HG02798 (cell line): Measurements from ENCODE around the gene STS.
A peak's percentile ranks its signal among the peaks of the same experiment; 100 is the strongest.

Experiments used
- ATAC-seq: cut with Tn5 transposase; IDR thresholded peaks from one replicate; pipeline ENCODE4 v1.9.1; 2021; ENCODE audit warnings: mild to moderate bottlenecking; ENCODE audit not compliant: unreplicated experiment, poor library complexity

Gene STS

DNA sequence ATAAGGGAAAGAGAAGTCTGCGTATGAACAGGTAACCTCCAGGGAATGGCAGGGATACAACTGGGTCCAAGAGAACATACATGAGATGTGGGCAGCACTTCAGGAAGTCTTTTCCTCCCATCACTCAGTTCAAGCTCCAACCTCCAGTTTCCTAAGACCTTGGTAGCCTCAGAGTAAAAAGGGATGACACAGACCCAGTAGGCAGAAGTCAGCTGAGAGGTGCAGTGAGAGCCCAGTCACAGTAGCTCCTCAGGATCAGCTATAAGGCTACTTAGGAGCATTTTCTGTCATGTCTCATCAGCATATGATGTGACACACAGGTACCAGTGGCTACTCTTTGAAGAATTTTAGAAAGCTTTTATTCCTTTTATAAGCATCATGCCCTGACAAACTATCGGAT, 12.5 kb upstream of the STS start:
- no peak for ATAC-seq

DNA sequence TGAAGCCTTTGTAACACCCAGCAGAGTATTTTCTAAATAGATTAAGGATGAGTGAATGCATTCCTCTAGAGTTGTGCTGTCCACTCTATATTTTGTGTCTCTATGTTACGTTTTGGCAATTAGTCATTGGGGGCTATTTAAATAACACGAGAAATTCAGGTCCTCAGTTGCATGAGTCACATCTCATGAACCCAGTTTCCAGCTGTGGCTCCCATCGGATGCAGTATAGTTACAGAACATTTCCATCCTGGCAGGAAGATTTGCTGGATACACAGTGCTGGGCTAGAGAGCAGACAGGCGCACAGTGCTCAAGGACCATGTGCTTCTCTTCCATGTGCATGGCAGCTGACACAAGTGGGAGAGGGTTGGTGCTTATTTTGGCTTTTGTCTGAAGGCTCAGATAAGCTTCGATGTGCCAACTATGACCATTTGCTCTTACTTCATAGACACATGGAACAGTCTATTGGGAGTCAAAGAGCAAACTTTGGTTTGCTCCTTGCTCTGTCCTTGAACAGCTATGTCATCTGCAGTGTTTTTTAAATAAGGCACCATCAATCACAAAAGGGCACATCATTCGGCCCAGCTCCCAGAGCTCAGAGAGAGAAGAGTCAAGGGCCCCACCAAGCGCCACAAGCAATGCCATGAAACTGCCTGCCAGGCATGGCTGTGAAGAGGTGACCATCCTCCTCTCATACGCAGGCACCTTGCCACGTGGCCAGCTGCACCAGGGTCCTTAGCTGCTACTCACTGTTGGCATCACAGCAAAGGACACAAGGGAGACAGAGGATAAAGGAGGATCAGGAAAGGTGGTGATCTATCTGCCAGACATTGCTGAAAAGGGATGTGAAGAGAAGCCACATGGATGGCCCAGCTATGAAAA, 8.1 kb upstream of the STS start:
- ATAC-seq = no peak

DNA sequence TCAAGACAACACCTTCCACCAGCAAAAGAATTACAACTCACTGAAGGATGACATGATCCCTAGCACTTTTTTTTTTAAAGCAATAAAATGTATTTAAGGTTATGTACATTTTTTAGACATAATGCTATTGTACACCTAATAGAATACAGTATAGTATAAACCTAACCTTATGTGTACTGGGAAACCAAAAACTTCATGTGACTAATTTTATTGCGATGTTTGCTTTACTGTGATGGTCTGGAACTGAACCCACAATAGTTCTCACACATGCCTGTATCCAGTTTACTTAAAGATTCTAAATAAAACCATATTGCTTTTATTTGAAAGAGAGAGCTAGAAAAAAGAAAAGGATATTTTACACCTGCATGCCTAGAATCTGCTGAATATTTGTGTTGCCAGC, 4.4 kb upstream of the STS start:
- ATAC-seq = no peak

DNA sequence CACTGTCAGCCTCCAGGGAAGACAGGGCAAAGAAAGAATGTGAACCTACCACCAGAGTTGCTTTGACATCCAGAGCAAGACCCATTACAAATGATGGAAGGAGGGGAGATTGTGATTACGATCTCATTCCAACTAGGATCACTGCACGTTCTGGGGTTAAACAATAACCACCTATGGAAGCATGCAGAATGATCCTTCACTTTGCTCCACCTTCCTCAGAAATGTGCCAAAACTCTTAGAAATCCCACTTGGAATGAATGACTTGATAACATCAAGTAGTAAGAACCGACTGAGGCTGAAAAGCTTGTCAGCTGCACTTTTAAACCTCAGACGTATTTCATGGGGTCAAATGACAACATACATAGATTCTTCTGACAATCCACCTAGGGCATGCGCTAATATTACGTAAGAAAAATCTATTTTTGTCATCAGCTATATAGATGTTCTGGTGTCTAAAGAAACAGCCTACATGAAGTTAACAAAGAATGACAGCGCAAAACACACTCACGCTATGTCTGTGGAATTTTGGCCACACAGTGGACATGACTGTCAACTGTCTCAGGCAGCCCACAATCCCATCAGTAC, 3.5 kb upstream of the STS start:
- no peak for ATAC-seq

DNA sequence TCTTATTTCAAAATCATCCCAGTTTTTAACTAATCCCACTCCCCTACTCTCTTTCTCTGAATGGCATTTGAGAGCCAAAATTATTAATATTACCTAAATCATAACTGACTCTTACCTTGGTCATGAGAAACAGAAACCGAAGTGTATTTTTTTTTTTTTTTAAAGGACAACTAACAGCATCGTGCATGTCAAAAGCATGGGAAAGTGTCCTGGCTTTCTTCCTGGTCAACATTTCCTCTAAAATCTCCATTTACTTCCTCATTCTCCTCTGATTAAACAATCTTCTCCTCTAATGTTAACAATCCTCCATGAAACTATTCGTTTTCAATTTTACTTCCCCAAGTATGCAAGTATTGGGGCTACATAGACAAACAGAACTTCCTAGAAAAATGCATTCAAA, 2.1 kb upstream of the STS start:
- no peak for ATAC-seq

DNA sequence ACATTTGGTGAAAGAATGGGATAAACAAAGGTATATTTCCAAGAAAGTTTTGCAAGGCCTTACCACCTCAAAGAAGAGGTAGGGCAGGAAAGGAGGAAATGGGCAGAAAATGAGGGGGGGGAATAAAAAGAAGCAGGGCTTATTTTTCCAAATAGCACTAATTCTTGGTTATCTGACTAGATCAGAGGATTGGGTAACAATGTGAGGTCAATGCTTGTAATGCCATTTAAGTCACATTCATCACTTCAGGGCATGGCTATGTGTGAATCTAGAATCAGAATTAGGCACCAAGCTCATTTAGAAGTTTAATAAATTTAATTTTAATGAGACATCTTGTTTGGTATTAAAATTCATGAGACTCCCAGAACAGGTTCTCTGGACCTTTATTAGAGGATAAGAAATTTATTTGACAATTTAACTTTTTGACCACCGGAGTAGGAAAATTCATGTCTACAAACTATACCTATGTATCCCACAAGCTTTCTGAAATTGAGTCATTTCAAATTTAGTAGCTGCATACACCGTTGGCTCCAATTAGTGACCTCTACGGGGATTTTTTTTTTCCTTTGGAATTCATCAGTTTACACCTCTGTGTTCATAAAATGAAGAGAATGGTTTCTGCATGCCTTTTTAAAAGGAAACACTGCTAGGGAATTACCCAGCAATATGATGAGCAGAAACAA, 1.4 kb upstream of the STS start:
- no peak for ATAC-seq

DNA sequence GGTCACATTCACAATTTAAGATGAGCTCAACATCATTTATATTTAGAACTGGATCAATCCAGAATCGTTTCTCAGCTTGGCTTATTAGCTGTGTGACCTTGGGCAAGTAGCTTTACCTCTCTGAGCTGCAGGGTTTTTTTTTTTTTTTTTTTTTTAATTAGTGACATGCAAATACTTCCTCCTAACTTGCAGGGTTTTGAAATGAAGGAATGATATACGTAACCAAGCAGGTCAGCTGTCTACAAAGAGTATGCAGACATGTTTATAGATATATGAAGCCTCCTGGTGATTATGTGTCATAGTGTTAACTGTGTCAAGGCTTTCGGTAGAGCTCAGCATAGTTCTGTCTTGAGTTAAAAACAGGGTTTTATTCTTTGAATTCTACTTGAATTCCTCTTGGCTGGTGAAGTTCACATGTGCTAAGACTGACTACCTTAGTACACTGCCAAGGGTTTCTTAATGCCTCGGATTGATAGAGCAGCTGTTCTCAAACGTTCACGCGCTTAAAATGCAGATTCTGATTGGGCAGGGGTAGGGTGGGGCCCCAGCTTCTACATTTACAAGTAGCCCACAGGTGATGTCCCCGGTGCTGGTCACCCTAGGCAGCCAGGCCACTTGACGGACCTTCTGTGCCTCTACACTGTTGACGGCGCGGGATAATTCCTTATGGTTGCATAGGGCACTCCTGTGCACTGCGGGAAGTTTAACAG, 654 bp upstream of the STS start:
- ATAC-seq = peak; percentile 21

DNA sequence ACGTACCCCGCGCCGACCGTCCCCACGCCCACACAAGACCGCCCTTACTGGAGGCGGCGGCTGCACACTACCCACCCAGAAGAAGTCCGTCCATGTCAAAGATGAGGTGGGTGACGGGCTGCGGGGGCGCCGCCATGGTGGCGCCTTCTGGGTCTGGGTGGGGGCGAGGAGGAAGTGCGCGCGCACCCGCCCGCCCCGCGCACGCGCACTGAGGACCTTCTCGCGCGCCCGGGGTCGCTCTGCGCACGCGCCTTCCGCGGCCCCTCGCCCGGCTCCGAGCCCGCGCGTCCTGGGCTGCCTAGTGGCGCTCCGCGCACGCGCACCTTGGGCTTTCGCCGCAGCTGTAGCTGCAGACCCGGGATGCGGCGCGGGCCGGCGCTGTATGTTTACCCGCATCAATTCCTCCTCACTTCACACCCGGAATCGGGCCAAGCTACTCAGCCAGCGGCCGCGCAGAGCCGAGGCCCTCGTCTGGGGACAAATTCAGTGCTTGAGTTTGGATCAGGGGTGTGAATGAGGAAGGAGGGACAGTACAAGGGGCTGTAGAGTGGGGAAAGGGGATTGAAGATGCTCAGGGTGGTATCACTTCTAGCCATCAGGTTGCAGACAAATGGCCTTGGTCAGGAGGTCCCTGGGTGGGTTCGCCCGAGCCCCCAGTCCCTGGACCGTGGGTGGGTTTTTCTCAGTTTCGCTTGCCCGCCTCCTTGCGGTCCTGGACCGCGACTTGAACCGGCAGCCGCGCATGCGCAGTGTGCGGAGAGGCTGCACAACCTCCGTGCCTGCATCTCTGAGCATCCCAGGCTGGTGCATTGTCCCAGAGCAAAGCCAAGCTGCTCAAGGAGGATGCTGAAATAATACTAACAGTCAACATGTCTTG, 704 bp downstream of the STS start, which contains the start of gene PUDP:
TSS of gene PUDP (minus strand) at position 176 of the 877 bp plus-strand sequence. CDS start at position 136, 40 bp downstream.
- ATAC-seq = peak; percentile 80

DNA sequence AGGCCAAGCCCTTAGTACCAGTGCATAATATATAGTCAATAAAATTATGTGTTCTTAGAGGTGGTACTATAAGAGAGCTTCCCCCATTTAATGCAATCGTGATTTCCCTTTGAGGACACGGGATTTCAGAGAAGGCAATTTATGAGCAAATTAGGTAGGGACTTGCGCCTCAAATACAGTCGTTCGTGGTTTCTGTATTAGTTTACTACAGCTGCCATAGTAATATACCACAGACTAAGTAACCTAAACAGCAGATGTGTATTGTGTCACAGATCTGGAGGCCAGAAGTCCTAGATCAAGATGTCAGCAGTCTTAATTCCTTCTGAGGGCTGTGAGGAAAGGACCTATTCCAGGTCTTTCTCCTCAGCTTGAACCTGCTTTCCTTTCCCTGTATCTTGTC, 1.9 kb downstream of the STS start:
- peak; percentile 19 for ATAC-seq

DNA sequence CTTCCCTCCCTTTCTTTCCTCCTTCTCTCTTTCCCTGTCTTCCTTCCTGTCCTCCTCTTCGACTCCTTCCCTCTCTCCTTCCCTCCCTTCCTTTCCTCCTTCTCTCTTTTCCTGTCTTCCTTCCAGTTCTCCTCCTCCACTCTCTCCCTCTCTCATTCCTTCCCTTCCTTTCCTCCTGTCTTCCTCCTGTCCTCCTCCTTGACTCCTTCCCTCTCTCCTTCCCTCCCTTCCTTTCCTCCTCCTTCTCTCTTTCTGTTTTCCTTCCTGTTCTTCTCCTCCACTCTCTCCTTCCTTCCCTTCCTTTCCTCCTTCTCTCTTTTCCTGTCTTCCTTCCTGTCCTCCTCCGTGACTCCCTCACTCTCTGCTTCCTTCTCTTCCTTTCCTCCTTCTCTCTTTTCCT, 5.7 kb downstream of the STS start:
- ATAC-seq = no peak

DNA sequence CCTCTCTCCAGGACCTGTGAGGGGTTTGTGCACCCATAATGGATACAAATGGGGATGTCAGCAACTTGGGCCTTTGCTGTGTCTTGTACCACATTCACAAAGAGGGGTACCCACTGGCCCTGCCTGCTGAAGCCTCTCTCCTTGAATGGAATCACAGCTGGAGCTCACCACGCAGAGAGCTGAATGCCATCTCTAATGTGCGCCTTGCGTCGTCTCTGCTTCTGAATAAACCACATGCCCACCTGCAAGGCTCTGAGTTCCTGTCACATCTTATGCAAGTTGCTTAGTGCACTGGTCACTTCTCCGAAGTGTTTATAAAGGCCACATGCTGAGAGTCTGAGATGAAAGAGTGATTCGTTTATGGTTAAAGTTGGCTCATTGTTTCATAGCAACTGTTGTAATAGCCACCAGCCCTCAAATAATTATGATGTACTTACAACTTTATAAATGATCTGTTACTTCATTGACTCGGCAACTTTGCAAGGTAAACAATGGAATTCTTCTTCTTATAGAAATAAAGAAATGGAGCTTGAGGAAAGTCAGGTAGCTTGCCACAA, 6.6 kb downstream of the STS start:
- no peak for ATAC-seq

DNA sequence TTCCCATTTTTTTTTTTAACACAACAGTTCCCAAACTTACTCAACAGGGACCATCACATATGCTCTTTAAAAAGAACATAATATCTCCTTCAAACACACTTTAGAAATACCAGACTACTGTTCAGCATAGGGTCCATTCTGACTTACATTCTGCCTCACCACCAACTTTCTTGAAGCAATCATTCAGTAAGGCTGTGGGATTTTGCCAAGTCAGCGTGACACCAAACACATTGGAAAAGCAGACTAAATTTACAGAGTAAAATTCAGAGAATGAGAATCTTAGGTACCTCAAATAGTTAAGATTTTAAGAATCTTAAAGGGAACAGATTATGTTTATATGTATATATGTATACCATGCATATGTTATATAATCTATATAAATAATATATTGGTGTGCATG, 7.7 kb downstream of the STS start:
- no peak for ATAC-seq

DNA sequence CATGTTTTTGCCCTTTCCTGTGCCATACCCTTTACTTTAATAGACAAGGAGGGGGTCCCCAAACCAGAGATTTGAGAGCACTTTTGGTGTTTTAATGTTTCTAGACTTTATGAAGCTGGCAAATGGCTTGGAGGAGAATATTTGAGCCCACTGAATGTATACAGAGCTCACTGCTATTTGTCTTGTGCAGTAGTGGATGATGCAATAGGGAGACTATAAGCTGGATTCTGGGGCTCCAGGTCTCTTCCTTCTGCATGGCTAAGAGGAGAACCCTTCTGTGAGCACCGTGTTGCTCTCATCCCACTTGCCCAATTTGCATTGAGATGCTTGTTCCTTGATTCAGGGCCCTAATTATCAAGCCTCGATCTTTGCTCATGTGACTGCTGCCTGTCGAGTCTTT, 9.4 kb downstream of the STS start:
- no peak for ATAC-seq

DNA sequence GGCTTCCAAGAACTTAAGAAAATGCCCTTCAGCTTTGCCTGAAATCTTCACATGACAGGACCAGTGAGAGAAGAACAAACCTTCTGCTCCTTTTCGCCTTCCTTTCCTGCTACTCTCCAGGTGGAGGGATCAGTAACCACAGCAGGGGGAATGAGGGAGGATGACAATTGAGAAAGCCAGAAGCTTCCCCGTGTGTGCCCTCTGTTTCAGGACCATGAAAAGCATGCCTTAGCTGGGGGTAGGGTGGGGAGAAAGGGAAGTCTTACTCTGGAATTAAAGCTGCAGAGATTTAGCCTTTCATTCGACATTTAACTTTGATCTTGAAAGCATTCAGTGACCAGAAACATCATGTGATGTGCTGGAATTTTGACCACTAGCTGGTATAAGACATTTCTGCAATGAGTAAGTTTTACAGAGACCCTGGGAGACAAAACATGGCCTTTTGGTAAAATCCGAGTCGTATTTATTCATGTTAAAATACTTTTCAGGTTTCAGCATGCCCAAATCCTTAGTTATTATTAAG, 11.0 kb downstream of the STS start:
- no peak for ATAC-seq

DNA sequence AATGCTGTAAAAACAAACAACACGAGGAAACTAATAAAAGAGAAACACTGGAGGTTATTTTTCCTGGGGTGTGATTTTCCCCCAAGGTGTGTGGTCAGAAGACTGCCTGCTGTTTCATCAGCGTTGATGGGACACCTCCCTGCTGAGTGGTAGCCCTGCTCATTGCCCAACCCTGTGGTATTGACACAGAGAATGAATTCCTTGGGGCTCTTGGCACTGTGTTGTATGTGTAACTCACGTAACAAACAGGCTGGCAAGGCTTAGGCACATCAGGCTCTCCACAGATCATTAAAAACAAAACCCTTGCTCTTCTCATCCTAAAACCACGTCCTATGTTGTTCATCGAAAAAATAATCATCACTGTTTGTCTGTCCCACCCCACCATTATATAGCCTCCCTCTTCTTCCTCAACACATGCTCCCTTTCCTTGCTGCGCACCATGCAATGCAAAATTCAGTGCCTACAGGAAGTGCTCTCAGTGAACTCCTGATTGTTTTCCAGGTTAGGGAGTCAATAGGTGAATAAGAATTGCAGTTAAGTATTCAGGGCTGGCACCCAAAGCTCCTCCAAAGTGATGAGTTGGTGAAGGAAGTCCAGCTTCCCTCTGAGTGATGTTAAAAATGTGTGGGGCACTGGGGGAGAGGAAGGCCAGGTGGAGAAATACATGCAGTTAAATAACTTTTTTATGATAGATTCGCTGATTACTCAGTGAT, 11.8 kb downstream of the STS start:
- no peak for ATAC-seq

DNA sequence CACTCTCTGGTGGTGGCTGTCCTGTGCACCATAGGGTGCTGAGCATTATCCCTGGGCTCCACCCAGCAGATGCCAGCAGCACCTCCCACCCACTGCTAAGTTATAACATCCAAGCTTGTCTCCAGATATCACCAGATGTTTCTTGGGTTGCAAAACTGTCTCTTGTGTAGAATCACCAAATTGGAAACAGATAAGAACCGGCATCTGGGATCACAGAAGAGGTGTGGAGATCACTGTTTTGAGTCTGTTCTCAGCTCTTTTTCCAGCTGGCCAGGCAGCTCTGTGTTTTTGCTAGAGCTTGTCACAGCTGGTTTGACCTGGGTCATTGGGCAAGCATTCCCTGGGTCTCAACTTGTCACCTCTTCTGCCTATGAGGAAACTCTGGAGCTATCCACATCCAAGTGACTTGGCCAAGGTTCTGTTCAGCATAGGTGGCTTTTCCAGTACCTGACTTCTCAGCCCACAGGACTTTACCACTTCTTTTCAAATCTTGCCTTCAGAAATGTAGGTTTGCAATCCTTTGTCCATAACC, 15.7 kb downstream of the STS start:
- ATAC-seq = no peak

DNA sequence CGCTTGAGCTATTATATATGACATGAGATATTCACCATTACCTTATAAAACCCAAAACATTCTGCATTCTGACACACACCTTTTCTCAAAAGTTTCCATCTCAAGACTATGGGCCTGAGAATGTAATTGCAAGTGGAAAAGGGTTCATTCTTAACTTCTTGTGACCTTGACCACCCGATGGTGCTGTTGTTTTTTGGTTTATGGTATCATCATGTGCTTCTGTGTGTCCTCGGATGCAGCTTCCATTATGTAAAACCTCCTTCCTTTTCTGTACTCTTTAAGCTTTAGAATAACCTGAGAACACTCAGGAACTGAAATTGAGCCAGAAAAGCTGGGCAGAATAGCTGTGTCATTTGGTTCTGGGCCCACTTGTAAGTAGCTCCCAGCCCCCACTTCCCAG, 16.7 kb downstream of the STS start:
- ATAC-seq = no peak

DNA sequence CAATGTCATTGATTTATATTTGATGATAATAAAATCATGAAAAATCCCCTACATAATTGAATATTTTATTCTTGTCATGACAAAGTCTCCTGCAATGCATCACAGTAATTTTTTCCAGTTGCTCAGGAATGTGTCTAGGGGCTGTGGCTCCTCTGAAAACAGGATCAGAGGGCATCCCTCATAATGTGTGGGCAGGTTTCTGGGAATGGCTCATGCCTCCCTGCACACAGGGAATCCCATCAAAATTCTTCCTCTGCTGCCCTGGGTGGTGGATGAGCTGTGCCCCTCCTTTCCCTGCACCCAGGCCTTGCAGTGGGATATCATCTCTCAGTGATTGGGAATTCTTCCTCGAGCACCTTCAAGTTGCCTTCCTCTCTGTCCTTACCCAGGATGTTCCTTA, 20.9 kb downstream of the STS start:
- ATAC-seq = no peak
